ENCODE data around the gene CEP162.
"Not testable (repeated sequence)": the region's sequence is repeated elsewhere in the genome, so short reads cannot be mapped to it uniquely, and the experiment has no call there.

Gene CEP162

GRCh38 chr6:84137989-84138575 is 89.4 kb downstream of the CEP162 start:
- DNase-seq = no peak

GRCh38 chr6:84137051-84137375 is 90.4 kb downstream of the CEP162 start:
- no peak for DNase-seq

GRCh38 chr6:84136364-84137050 is 90.9 kb downstream of the CEP162 start:
- no peak for DNase-seq

- no peak for DNase-seq
Observed at GRCh38 chr6:84135291-84135690, 92.2 kb downstream of the CEP162 start.

GRCh38 chr6:84133385-84133784 is 94.1 kb downstream of the CEP162 start:
- DNase-seq = not testable (repeated sequence)

- not testable (repeated sequence) for DNase-seq
Observed at GRCh38 chr6:84129588-84129987, 97.9 kb downstream of the CEP162 start.

GRCh38 chr6:84123186-84123585 is 104.3 kb downstream of the CEP162 start:
- DNase-seq = no peak

GRCh38 chr6:84119277-84119676 is 108.2 kb downstream of the CEP162 start:
- DNase-seq = no peak

GRCh38 chr6:84118191-84118590 is 109.3 kb downstream of the CEP162 start:
- DNase-seq = no peak

- not testable (repeated sequence) for DNase-seq
Observed at GRCh38 chr6:84114933-84115594, 112.4 kb downstream of the CEP162 start.

GRCh38 chr6:84111351-84111750 is 116.1 kb downstream of the CEP162 start:
- not testable (repeated sequence) for DNase-seq

GRCh38 chr6:84107495-84107894 is 119.9 kb downstream of the CEP162 start:
- DNase-seq = no peak

- peak; percentile 19 for DNase-seq
Observed at GRCh38 chr6:84105215-84105924, 122.1 kb downstream of the CEP162 start.

GRCh38 chr6:84103029-84103428 is 124.4 kb downstream of the CEP162 start:
- DNase-seq = no peak

- no peak for DNase-seq
Observed at GRCh38 chr6:84095156-84095555, 132.3 kb downstream of the CEP162 start.

- DNase-seq = no peak
Observed at GRCh38 chr6:84093441-84094435, 133.7 kb downstream of the CEP162 start.

GRCh38 chr6:84089552-84089951 is 137.9 kb downstream of the CEP162 start:
- no peak for DNase-seq

- no peak for DNase-seq
Observed at GRCh38 chr6:84089081-84089480, 138.4 kb downstream of the CEP162 start.

- no peak for DNase-seq
Observed at GRCh38 chr6:84086545-84087429, 140.7 kb downstream of the CEP162 start.

GRCh38 chr6:84086056-84086455 is 141.4 kb downstream of the CEP162 start:
- DNase-seq = no peak

- DNase-seq = not testable (repeated sequence)
Observed at GRCh38 chr6:84084705-84085104, 142.7 kb downstream of the CEP162 start.
